WTC11 (cell line): Measurements from ENCODE around the gene EMILIN3.

Experiments
- CBFB ChIP-seq: sonication (generic); formaldehyde crosslinking; IDR thresholded peaks from 2 replicates; pipeline ENCODE4 v1.8.1; 2022; ENCODE audit warnings: mild to moderate bottlenecking, low read depth, missing genetic modification reagents
- FOXJ3 ChIP-seq: sonication (generic); formaldehyde crosslinking; IDR thresholded peaks from 2 replicates; pipeline ENCODE4 v1.9.0; 2021; ENCODE audit warnings: missing genetic modification reagents, mild to moderate bottlenecking, borderline replicate concordance
- MYBL2 ChIP-seq: sonication (generic); formaldehyde crosslinking; IDR thresholded peaks from 2 replicates; pipeline ENCODE4 v1.8.1; 2023; ENCODE audit warnings: mild to moderate bottlenecking, moderate library complexity, missing genetic modification reagents
- PREB ChIP-seq: sonication (generic); formaldehyde crosslinking; IDR thresholded peaks from 2 replicates; pipeline ENCODE4 v1.8.1; 2022; ENCODE audit warnings: mild to moderate bottlenecking, missing genetic modification reagents, moderate library complexity, borderline replicate concordance

- TF ChIP-seq PREB (CRISPR knock-in tag) (no peak), MYBL2 (CRISPR knock-in tag) (no peak), FOXJ3 (no peak), CBFB (CRISPR knock-in tag) (no peak)
Measured at GRCh38 chr20:41390889-41391288, 24.3 kb upstream of the EMILIN3 start.
